K562 (cell line): Measurements from ENCODE around the gene NOL4L.

ENCODE experiments used
- CEBPB ChIP-seq: fragments of 450-650 bp; IDR thresholded peaks from 2 replicates; pipeline ENCODE4 v1.6.1; 2016; ENCODE audit warnings: missing genetic modification characterization, missing compliant biosample characterization
- CHD2 ChIP-seq: IDR thresholded peaks from 2 replicates; pipeline ENCODE4 v1.6.1; 2011; ENCODE audit warnings: low read depth, low read length
- JUND ChIP-seq, 2 experiments: IDR thresholded peaks; 2 replicates in 1 of 2; 3 replicates in 1 of 2; pipeline ENCODE4 v1.6.1; 2011; ENCODE audit warnings: borderline replicate concordance in 2 of 2, low read depth in 2 of 2, low read length in 2 of 2, improper control_type of control experiment in 1 of 2, missing biosample characterization in 1 of 2, missing genetic modification characterization in 1 of 2, missing genetic modification reagents in 1 of 2
- MXD1 ChIP-seq: fragments of 250-450 bp; sonication (Bioruptor Pico); IDR thresholded peaks from 2 replicates; pipeline ENCODE4 v1.8.0; 2021; ENCODE audit warnings: borderline replicate concordance, mild to moderate bottlenecking, moderate library complexity; ENCODE audit not compliant: poor library complexity, severe bottlenecking
- SIN3B ChIP-seq: fragments of 450-650 bp; IDR thresholded peaks from 2 replicates; pipeline ENCODE4 v1.6.1; 2017; ENCODE audit warnings: low read depth, mild to moderate bottlenecking, moderate library complexity
- TEAD4 ChIP-seq, 2 experiments: sonication (generic) in 1 of 2; formaldehyde crosslinking in 1 of 2; IDR thresholded peaks; 2 replicates each; pipeline versions ENCODE4 v1.6.1 to v1.8.0; 2012 to 2022; ENCODE audit warnings: borderline replicate concordance in 1 of 2, inconsistent platforms in 1 of 2, low read length in 1 of 2, mild to moderate bottlenecking in 1 of 2, missing genetic modification reagents in 1 of 2
- TOE1 ChIP-seq, 2 experiments: fragments of 450-650 bp in 1 of 2; sonication (generic) in 1 of 2; formaldehyde crosslinking in 1 of 2; IDR thresholded peaks; 2 replicates each; pipeline versions ENCODE4 v1.7.1 to v1.8.0; 2016 to 2022; ENCODE audit warnings: borderline replicate concordance in 2 of 2, mild to moderate bottlenecking in 2 of 2, antibody characterized with exemption in 1 of 2, inconsistent platforms in 1 of 2, low read depth in 1 of 2, missing genetic modification reagents in 1 of 2, moderate library complexity in 1 of 2
- ZNF133 ChIP-seq: fragments of 250-450 bp; sonication (Bioruptor Pico); IDR thresholded peaks from 2 replicates; pipeline ENCODE4 v1.4.0; 2020; ENCODE audit warnings: mild to moderate bottlenecking
- ZNF224 ChIP-seq: sonication (generic); formaldehyde crosslinking; IDR thresholded peaks from 2 replicates; pipeline ENCODE4 v1.8.0; 2022; ENCODE audit warnings: mild to moderate bottlenecking, missing genetic modification reagents
- TF ChIP-seq, protein P1 (sequence below): sonication (generic); formaldehyde crosslinking; IDR thresholded peaks from 2 replicates; pipeline ENCODE4 v1.9.0; 2022; ENCODE audit warnings: mild to moderate bottlenecking, missing genetic modification reagents
- TF ChIP-seq, protein P2 (sequence below), 3 experiments: IDR thresholded peaks in 2 of 3; conservative IDR thresholded peaks in 1 of 3; 2 replicates each; pipeline ENCODE4 v1.5.1; 2011 to 2012; ENCODE audit warnings: low read length in 3 of 3, mild to moderate bottlenecking in 3 of 3, control low read depth in 2 of 3, improper control_type of control experiment in 1 of 3, inconsistent platforms in 1 of 3, low read depth in 1 of 3, mixed read lengths in 1 of 3, moderate library complexity in 1 of 3; ENCODE audit not compliant: insufficient read depth in 2 of 3
- TF ChIP-seq, protein P3 (sequence below), 2 experiments: fragments of 450-650 bp in 1 of 2; sonication (generic) in 1 of 2; formaldehyde crosslinking in 1 of 2; IDR thresholded peaks in 1 of 2; conservative IDR thresholded peaks in 1 of 2; 2 replicates each; pipeline versions ENCODE4 v1.6.1 to v1.8.1; 2016 to 2023; ENCODE audit warnings: mild to moderate bottlenecking in 2 of 2, moderate library complexity in 2 of 2, inconsistent platforms in 1 of 2, missing genetic modification reagents in 1 of 2

DNA sequence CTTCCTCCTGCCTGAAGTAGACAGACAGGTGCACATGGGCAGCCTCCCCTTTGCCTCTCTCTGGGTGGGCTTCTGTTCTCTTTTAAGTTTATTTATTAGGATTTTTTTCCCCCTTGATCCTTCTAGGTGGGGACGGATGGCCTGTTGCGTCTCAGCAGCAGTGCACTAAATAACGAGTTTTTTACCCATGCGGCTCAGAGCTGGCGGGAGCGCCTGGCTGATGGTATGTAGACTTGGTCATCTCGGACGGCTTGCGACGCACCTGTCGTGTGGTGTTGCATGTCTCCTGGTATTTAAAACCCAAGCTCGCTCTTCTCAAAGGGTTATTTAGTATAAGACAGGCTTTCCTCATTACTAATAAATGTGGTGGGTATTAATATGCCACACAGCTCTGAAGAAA lies 153.7 kb downstream of the NOL4L start:
- TF ChIP-seq SIN3B = no peak
- TF ChIP-seq, protein P1, sequence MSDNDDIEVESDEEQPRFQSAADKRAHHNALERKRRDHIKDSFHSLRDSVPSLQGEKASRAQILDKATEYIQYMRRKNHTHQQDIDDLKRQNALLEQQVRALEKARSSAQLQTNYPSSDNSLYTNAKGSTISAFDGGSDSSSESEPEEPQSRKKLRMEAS (CRISPR knock-in tag) = no peak
- TF ChIP-seq, protein P2, sequence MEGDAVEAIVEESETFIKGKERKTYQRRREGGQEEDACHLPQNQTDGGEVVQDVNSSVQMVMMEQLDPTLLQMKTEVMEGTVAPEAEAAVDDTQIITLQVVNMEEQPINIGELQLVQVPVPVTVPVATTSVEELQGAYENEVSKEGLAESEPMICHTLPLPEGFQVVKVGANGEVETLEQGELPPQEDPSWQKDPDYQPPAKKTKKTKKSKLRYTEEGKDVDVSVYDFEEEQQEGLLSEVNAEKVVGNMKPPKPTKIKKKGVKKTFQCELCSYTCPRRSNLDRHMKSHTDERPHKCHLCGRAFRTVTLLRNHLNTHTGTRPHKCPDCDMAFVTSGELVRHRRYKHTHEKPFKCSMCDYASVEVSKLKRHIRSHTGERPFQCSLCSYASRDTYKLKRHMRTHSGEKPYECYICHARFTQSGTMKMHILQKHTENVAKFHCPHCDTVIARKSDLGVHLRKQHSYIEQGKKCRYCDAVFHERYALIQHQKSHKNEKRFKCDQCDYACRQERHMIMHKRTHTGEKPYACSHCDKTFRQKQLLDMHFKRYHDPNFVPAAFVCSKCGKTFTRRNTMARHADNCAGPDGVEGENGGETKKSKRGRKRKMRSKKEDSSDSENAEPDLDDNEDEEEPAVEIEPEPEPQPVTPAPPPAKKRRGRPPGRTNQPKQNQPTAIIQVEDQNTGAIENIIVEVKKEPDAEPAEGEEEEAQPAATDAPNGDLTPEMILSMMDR (IDR thresholded peaks at IDR 0.05 in 2 of 3, conservative IDR thresholded peaks at IDR 0.05 in 1 of 3; ENCODE audit: insufficient read depth in 2 of 3, low read depth in 1 of 3, low read length in 3 of 3) = no peak
- TF ChIP-seq MXD1 = no peak
- TF ChIP-seq TEAD4 (IDR thresholded peaks at IDR 0.05; ENCODE audit: low read length) = no peak
- TF ChIP-seq TEAD4 (CRISPR knock-in tag; IDR thresholded peaks at IDR 0.05; ENCODE audit: borderline replicate concordance) = no peak
- no peak for TF ChIP-seq CEBPB (tag)
- no peak for TF ChIP-seq ZNF224 (CRISPR knock-in tag)
- no peak for TF ChIP-seq TOE1 (IDR thresholded peaks at IDR 0.05; ENCODE audit: borderline replicate concordance)
- no peak for TF ChIP-seq TOE1 (CRISPR knock-in tag; IDR thresholded peaks at IDR 0.05; ENCODE audit: borderline replicate concordance, low read depth)
- TF ChIP-seq, protein P3, sequence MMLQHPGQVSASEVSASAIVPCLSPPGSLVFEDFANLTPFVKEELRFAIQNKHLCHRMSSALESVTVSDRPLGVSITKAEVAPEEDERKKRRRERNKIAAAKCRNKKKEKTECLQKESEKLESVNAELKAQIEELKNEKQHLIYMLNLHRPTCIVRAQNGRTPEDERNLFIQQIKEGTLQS (IDR thresholded peaks at IDR 0.05) = no peak
- TF ChIP-seq, protein P3 (CRISPR knock-in tag; conservative IDR thresholded peaks at IDR 0.05) = no peak
- TF ChIP-seq CHD2 = no peak
- no peak for TF ChIP-seq ZNF133 (CRISPR knock-in tag)
- TF ChIP-seq JUND (IDR thresholded peaks at IDR 0.05; ENCODE audit: borderline replicate concordance, low read depth, low read length) = no peak
- TF ChIP-seq JUND (tag; IDR thresholded peaks at IDR 0.05; ENCODE audit: borderline replicate concordance, low read depth, low read length) = no peak
